Measurements from ENCODE around the gene LMLN.
"Not testable (repeated sequence)": the region's sequence is repeated elsewhere in the genome, so short reads cannot be mapped to it uniquely, and the experiment has no call there.

LMLN gene

GRCh38 chr3:197949778-197950676, 10.0 kb upstream of the LMLN start, which contains the start of gene RPL35A:
RPL35A (plus strand) TSS chr3:197950190; CDS start chr3:197950968, 778 bp downstream.
- Mint-ChIP-seq H3K9me3 (no peaks in the 10 kb centered on the region), H3K27me3 (no peaks in the 10 kb centered on the region), H3K4me3 (peak within 1 kb of the TSS; percentile 96), H3K36me3 (ENCODE audit: insufficient read depth) (peaks cover 58% of the 10 kb centered on the region), H3K27ac (ENCODE audit: low read depth) (peak within 1 kb of the TSS; percentile 99), H3K4me1 (peaks cover 31% of the 10 kb centered on the region)
- peak; percentile 84 to 90 for DNase-seq (ENCODE audit: low spot score in 2 of 2)
- peak; percentile 93 for ATAC-seq (replicated peaks; ENCODE audit: extremely low read depth, poor library complexity, severe bottlenecking)

GRCh38 chr3:197950677-197951061, 9.3 kb upstream of the LMLN start:
- Mint-ChIP-seq H3K4me1 (peaks cover 31% of the 10 kb centered on the region), H3K4me3 (peak overlapping the region; percentile 96), H3K27ac (ENCODE audit: low read depth) (peak overlapping the region; percentile 99), H3K36me3 (ENCODE audit: insufficient read depth) (peaks cover 64% of the 10 kb centered on the region), H3K27me3 (no peaks in the 10 kb centered on the region), H3K9me3 (no peaks in the 10 kb centered on the region)
- DNase-seq (ENCODE audit: low spot score in 2 of 2) (no peak), ATAC-seq (replicated peaks; ENCODE audit: extremely low read depth, poor library complexity, severe bottlenecking) (no peak)

GRCh38 chr3:197951392-197951990, 8.5 kb upstream of the LMLN start:
- H3K9me3 Mint-ChIP-seq, result no peaks in the 10 kb centered on the region
- H3K4me3 Mint-ChIP-seq, result peak overlapping the region; percentile 96
- H3K27me3 Mint-ChIP-seq, result no peaks in the 10 kb centered on the region
- H3K4me1 Mint-ChIP-seq, result peaks cover 31% of the 10 kb centered on the region
- H3K27ac Mint-ChIP-seq (ENCODE audit: low read depth), result peak overlapping the region; percentile 99
- peaks cover 72% of the 10 kb centered on the region for H3K36me3 Mint-ChIP-seq (ENCODE audit: insufficient read depth)
- ATAC-seq (replicated peaks; ENCODE audit: extremely low read depth, poor library complexity, severe bottlenecking), result no peak
- no peak for DNase-seq (ENCODE audit: low spot score in 2 of 2)

DNA sequence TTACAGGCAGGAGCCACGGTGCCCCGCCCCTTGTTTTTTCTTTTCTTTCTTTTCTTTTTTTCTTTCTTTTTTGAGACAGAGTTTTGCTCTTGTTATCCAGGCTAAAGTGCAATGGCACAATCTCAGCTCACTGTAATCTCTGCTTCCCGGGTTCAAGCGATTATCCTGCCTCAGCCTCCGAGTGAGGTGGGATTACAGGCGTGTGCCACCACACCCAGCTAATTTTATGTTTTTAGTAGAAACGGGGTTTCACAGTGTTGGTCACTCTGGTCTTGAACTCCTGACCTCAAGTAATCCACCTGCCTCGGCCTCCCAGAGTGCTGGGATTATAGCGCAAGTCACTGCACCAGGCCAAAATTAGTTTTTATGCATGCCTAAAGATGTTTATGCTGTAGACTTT, 7.6 kb upstream of the LMLN start:
- DNase-seq (ENCODE audit: low spot score in 2 of 2) (no peak), ATAC-seq (replicated peaks; ENCODE audit: extremely low read depth, poor library complexity, severe bottlenecking) (no peak)
- Mint-ChIP-seq H3K4me3 (peak overlapping the region; percentile 60), H3K36me3 (ENCODE audit: insufficient read depth) (peaks cover 78% of the 10 kb centered on the region), H3K27ac (ENCODE audit: low read depth) (peak overlapping the region; percentile 99), H3K27me3 (no peaks in the 10 kb centered on the region), H3K4me1 (peaks cover 37% of the 10 kb centered on the region), H3K9me3 (no peaks in the 10 kb centered on the region)

DNA sequence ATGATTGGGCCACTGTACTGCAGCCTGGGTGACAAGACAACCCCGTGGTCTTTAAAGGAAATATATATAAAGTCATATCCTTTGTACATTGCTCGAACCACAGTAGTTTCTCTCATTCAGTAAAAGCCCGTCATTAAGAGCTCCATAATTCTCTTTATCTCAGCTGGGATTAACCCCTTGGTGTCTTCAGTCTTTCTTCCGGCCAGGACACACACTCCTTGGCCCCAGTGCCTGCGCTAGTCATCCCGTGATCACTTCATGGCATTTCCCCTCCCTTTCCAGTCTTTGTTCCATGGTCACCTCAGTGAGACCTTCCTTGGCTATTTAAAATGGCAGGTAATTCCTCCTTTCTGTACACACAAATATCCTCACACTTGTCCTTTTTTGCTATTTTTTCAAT, 6.7 kb upstream of the LMLN start:
- no peak for DNase-seq (ENCODE audit: low spot score in 2 of 2)
- peak overlapping the region; percentile 60 for H3K4me3 Mint-ChIP-seq
- H3K27me3 Mint-ChIP-seq, result no peaks in the 10 kb centered on the region
- H3K4me1 Mint-ChIP-seq, result peaks cover 44% of the 10 kb centered on the region
- no peaks in the 10 kb centered on the region for H3K9me3 Mint-ChIP-seq
- peaks cover 78% of the 10 kb centered on the region for H3K36me3 Mint-ChIP-seq (ENCODE audit: insufficient read depth)
- H3K27ac Mint-ChIP-seq (ENCODE audit: low read depth), result peak overlapping the region; percentile 81
- no peak for ATAC-seq (replicated peaks; ENCODE audit: extremely low read depth, poor library complexity, severe bottlenecking)

DNA sequence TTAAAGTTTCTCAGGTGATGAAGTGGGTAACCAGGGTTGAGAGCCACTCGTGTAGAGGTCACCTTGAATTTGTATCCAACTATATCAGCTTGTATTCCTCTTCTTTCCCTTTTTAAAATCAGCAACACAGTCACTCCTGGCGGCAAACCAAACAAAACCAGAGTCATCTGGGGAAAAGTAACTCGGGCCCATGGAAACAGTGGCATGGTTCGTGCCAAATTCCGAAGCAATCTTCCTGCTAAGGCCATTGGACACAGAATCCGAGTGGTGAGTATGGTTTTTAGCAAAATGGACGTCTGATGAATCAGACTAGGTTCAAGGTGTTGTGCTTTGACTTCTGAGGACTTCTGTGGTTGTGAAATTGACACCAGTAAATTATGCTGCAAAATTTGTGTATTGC, 6.1 kb upstream of the LMLN start:
- ATAC-seq (replicated peaks; ENCODE audit: extremely low read depth, poor library complexity, severe bottlenecking) (no peak), DNase-seq (ENCODE audit: low spot score in 2 of 2) (no peak)
- H3K9me3 Mint-ChIP-seq, result no peaks in the 10 kb centered on the region
- peak overlapping the region; percentile 81 for H3K27ac Mint-ChIP-seq (ENCODE audit: low read depth)
- H3K4me1 Mint-ChIP-seq, result peaks cover 49% of the 10 kb centered on the region
- H3K27me3 Mint-ChIP-seq, result no peaks in the 10 kb centered on the region
- peaks cover 81% of the 10 kb centered on the region for H3K36me3 Mint-ChIP-seq (ENCODE audit: insufficient read depth)
- peak overlapping the region; percentile 60 for H3K4me3 Mint-ChIP-seq

DNA sequence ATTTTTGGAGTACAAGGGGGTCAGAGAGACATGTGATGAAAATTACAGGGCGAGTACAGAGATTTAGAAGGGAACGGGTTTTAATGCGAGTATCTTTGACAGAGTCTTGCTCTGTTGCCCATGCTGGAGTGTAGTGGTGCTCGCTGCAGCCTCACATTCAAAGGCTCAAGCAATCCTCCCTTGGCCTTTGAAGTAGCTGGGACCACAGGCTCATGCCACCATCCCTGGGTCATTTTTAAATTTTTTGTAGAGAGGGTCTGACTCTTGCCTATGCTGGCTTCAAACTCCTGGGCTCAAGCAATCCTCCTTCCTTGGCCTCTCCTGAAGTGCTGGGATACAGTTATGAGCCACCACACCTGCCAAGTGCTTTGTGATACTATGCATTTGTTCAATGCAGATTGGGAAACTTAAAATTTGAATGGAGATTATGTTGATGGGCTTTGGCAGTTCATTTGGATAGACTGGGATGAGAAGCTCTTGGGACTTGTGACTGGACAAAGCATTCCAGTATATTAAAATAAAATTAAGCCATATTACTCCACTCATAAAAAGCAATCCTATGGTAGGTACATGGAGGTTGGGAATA, 4.0 kb upstream of the LMLN start:
- no peak overlapping the region for H3K27ac Mint-ChIP-seq (ENCODE audit: low read depth)
- no peaks in the 10 kb centered on the region for H3K27me3 Mint-ChIP-seq
- no peak for DNase-seq (ENCODE audit: low spot score in 2 of 2)
- H3K36me3 Mint-ChIP-seq (ENCODE audit: insufficient read depth), result peaks cover 70% of the 10 kb centered on the region
- no peaks in the 10 kb centered on the region for H3K9me3 Mint-ChIP-seq
- peaks cover 53% of the 10 kb centered on the region for H3K4me1 Mint-ChIP-seq
- H3K4me3 Mint-ChIP-seq, result no peak overlapping the region
- no peak for ATAC-seq (replicated peaks; ENCODE audit: extremely low read depth, poor library complexity, severe bottlenecking)

- H3K27ac Mint-ChIP-seq (ENCODE audit: low read depth), result no peak overlapping the region
- no peak overlapping the region for H3K4me3 Mint-ChIP-seq
- no peaks in the 10 kb centered on the region for H3K9me3 Mint-ChIP-seq
- no peaks in the 10 kb centered on the region for H3K27me3 Mint-ChIP-seq
- peaks cover 57% of the 10 kb centered on the region for H3K4me1 Mint-ChIP-seq
- ATAC-seq (replicated peaks; ENCODE audit: extremely low read depth, poor library complexity, severe bottlenecking) (no peak), DNase-seq (ENCODE audit: low spot score in 2 of 2) (no peak)
- H3K36me3 Mint-ChIP-seq (ENCODE audit: insufficient read depth), result peaks cover 64% of the 10 kb centered on the region
These were observed 3.4 kb upstream of the LMLN start for GRCh38 chr3:197956626-197956988.

DNA sequence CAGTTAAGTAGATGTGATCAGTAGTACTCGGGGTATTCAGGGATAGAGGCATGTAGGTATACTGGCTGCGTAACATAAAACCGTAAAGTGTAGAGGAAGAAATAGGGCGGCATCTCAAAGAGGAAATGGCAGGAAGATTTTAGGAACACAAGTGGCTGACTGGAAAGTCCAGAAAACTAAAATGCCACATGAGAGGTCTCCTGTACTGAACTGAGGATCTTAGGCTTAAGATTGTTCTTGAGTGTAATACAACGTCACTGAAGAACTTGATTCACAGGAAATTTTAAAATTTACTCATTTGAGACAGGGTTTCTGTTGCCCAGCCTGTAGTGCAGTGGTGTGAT, 2.3 kb upstream of the LMLN start:
- Mint-ChIP-seq H3K36me3 (ENCODE audit: insufficient read depth) (peaks cover 55% of the 10 kb centered on the region), H3K9me3 (no peaks in the 10 kb centered on the region), H3K4me3 (no peak overlapping the region), H3K27ac (ENCODE audit: low read depth) (no peak overlapping the region), H3K4me1 (peaks cover 64% of the 10 kb centered on the region), H3K27me3 (no peaks in the 10 kb centered on the region)
- ATAC-seq (replicated peaks; ENCODE audit: extremely low read depth, poor library complexity, severe bottlenecking) (no peak), DNase-seq (ENCODE audit: low spot score in 2 of 2) (no peak)

- H3K4me3 Mint-ChIP-seq, result peak overlapping the region; percentile 51
- no peak for ATAC-seq (replicated peaks; ENCODE audit: extremely low read depth, poor library complexity, severe bottlenecking)
- H3K9me3 Mint-ChIP-seq, result no peaks in the 10 kb centered on the region
- no peaks in the 10 kb centered on the region for H3K27me3 Mint-ChIP-seq
- H3K4me1 Mint-ChIP-seq, result peaks cover 59% of the 10 kb centered on the region
- no peak for DNase-seq (ENCODE audit: low spot score in 2 of 2)
- H3K27ac Mint-ChIP-seq (ENCODE audit: low read depth), result peak overlapping the region; percentile 76
- peaks cover 49% of the 10 kb centered on the region for H3K36me3 Mint-ChIP-seq (ENCODE audit: insufficient read depth)
These were observed 1.7 kb upstream of the LMLN start for GRCh38 chr3:197958346-197958745.

GRCh38 chr3:197958848-197959247, 1.2 kb upstream of the LMLN start:
- Mint-ChIP-seq H3K4me1 (peaks cover 54% of the 10 kb centered on the region), H3K36me3 (ENCODE audit: insufficient read depth) (peaks cover 44% of the 10 kb centered on the region), H3K27ac (ENCODE audit: low read depth) (peak overlapping the region; percentile 76)
- not testable (repeated sequence) for DNase-seq (ENCODE audit: low spot score in 2 of 2); H3K9me3 Mint-ChIP-seq; ATAC-seq (replicated peaks; ENCODE audit: extremely low read depth, poor library complexity, severe bottlenecking); H3K27me3 Mint-ChIP-seq; H3K4me3 Mint-ChIP-seq

- ATAC-seq (replicated peaks; ENCODE audit: extremely low read depth, poor library complexity, severe bottlenecking) (no peak), DNase-seq (ENCODE audit: low spot score in 2 of 2) (no peak)
- Mint-ChIP-seq H3K4me3 (peak overlapping the region; percentile 85), H3K9me3 (no peaks in the 10 kb centered on the region), H3K27ac (ENCODE audit: low read depth) (peak overlapping the region; percentile 76), H3K36me3 (ENCODE audit: insufficient read depth) (peaks cover 37% of the 10 kb centered on the region), H3K27me3 (no peaks in the 10 kb centered on the region), H3K4me1 (peaks cover 49% of the 10 kb centered on the region)
These were observed 522 bp upstream of the LMLN start for GRCh38 chr3:197959500-197959890.

All from central memory CD8-positive, alpha-beta T cell (primary cell).